H54 (cell line): ENCODE results near the gene BCAS3.
"Not testable (repeated sequence)": the region's sequence is repeated elsewhere in the genome, so short reads cannot be mapped to it uniquely, and the experiment has no call there.

Experiments used
- DNase-seq: peaks from one replicate; pipeline ENCODE4 v3.0.0; 2011; ENCODE audit warnings: low spot score, mixed read lengths; ENCODE audit not compliant: insufficient read length
- FAIRE-seq: peaks from 3 replicates; lab custom pipeline; 2011; peaks lifted over from hg19 to GRCh38; lab: Jason Lieb, UNC
- POLR2A ChIP-seq: IDR thresholded peaks from 2 replicates; pipeline ENCODE4 v1.6.1; 2011; ENCODE audit warnings: low read depth, mild to moderate bottlenecking, low read length

Gene BCAS3

DNA sequence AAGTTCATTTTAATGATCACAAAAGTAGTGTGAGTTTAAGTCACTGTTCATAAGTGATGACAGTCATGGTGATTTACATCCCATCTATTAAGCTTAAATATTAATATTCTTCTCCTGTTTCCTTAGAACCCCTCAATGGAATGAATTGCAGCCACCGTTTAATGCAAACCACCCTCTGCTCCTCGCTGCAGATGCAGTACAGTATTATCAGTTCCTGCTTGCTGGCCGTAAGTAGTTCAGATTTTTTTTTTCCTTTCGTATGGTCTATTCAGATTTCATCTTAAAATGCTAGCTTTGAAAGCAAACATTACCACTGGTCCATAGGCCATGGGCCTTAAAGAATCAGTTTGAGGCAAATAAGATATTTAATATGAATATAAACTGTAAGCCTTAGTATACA is 363.0 kb downstream of the BCAS3 start:
- DNase-seq (no peak), FAIRE-seq (no peak)
- no peak for TF ChIP-seq POLR2A

DNA sequence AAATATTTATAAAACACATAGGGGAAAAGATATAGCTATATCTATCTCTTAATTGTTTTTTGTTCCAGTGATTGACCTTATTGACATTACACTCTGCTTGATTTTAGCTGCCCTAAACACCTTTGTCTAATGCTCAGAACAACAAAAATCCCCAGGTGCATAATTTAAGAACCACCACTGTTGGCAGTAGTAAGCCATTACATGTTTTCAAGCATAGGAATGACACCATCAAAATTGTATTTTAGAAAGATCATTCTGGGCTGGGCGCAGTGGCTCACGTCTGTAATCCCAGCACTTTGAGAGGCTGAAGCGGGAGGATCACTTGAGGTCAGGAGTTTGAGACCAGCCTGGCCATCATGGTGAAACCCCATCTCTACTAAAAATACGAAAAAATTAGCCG is 364.7 kb downstream of the BCAS3 start:
- not testable (repeated sequence) for FAIRE-seq, DNase-seq

DNA sequence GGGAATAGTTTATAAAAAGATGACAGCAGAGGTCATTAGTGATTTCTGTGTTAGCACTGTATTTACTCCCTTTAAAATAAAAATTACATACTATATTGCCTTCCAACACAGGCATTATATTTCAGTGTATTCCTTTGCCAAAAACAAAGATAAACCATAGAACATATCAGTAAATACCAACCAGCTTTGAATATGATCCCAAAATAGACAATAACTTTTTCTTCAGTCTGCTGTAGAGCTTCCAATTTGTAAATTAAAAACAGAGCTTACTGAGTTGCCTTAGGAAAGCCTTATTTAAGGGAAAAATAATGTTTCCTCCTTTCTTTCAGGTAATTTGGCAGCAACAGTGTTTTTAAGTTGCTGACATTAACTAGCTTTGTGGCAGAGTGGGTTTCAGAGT is 369.9 kb downstream of the BCAS3 start:
- TF ChIP-seq POLR2A = no peak
- DNase-seq = no peak
- FAIRE-seq = no peak

DNA sequence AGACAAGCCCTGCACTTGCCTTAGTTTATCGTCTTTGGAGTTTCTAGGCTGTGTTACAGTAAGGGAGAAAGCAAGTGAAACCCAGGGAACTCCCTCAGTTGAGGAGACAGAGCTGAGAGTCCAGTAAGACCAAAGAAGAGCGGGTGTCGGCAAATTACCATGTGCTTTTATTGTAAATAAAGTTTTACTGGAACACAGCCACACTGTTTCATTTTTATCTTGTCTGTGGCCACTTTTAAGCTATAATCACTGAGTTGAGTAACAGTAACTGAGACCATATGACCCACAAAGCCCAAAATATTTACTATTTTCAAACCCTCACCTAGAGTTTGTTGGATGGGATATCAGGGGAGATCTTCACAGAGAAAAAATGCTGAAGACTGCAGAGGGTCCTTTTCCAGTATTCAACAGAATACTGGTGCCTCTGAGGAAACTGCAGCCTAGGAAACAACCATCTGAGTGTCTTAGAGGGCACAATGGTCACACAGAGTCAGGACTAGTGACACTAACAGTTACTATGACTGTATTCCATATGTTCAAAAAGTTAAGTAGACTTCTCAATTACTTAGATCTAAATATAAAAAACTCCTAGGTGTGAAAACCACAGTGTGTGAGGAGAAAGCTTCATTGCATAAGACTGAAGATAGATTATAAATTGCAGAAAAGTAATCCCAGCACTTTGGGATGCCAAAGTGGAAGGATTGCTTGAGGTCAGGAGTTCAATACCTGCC is 370.9 kb downstream of the BCAS3 start:
- no peak for TF ChIP-seq POLR2A
- FAIRE-seq (no peak), DNase-seq (no peak)

DNA sequence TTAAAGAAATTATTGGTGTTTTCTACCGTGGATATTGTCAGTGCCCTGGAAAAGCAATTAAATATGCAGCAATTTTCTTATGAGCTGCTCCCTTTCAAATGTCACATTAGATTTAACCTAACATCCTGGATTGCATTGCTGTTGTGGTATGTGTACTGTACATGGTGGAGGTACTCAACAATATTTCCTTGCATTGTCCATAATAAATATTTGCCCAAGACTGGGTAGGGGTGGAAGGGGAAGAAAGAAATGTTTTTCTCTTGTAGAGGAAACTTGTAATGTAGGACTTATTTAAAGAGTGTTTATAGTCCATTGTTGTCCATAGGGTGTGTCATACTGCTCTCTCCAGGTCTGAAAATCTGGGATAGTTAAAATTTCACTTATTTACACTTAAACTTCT is 375.8 kb downstream of the BCAS3 start:
- TF ChIP-seq POLR2A = no peak
- FAIRE-seq = peak; percentile 81
- DNase-seq = no peak

DNA sequence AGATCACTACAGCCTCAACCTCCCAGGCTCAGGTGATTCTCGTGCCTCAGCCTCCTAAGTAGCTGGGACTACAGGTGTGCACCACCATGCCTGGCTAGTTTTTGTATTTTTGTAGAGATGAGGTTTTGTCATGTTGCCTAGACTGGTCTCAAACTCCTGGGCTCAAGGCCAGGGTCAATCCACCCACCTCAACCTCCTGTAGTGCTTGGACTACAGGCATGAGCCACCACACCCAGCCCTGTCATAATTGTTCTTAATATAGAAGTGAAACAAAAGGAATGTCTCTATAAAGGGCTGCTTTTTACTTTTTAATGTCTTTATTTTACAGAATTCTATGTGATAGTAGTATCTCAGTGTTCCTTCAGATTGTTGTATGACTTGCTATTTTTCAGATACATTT is 376.8 kb downstream of the BCAS3 start:
- TF ChIP-seq POLR2A = no peak
- DNase-seq (no peak), FAIRE-seq (no peak)

DNA sequence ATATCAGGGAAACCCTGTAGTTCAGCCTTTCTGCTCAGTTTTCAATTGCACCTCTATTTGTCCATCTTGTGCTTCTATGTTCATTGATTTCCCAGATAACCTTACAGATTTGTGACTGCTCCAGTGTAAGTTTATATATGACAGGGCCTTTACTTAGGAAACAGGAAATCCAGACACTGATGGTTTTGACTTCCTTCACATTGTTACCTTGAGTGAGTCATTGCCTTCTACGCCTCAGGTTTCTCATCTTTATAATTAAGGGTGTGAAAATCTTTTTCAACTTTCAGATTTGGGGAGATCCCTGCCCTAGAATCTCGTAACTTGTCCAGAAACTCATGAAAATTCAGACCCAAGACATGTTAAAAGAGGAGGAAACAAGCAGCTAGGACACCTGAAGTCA is 379.6 kb downstream of the BCAS3 start:
- no peak for TF ChIP-seq POLR2A
- DNase-seq = no peak
- peak; percentile 67 for FAIRE-seq

DNA sequence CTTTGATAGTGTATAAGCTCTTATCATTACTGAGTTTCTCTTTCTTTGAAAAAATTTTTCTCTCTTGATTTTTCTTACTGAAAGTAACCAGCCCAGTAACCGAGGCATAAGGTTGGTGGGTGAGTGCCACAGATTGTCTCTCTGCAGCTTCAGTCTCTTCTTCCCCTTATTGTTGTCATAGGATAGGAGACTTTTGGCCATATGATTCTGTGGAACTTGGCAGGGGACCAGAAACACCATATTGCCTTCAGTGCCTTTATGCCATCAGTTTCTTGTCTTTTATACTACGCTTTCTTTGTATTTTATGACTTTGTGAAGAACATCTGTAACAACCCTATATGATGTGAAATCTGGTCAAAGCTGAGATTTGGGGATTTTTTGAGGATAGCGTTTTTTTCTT is 380.4 kb downstream of the BCAS3 start:
- FAIRE-seq = no peak

DNA sequence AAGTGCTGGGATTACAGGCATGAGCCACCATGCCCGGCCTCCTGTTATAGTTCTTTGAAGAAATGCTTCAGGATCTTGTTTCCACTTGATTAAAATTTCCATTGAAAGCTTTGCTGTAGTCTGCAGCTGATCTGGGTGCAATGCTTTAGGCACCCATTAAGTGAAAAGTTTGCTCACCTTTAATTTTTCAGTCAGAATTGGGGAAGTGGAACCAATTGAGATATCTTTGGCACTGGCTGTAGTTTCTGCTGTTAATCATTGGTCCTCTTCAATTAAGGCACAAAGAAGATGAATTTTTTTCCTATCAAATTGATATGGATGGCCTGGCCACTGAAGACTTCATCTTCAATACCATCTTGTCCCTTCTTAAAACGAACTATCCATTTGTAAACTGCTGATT is 385.9 kb downstream of the BCAS3 start:
- no peak for DNase-seq
- FAIRE-seq = peak; percentile 15
- TF ChIP-seq POLR2A = no peak

More for the DNA sequence above, 380.4 kb downstream of the BCAS3 start:
- TF ChIP-seq POLR2A = no peak
- no peak for DNase-seq

DNA sequence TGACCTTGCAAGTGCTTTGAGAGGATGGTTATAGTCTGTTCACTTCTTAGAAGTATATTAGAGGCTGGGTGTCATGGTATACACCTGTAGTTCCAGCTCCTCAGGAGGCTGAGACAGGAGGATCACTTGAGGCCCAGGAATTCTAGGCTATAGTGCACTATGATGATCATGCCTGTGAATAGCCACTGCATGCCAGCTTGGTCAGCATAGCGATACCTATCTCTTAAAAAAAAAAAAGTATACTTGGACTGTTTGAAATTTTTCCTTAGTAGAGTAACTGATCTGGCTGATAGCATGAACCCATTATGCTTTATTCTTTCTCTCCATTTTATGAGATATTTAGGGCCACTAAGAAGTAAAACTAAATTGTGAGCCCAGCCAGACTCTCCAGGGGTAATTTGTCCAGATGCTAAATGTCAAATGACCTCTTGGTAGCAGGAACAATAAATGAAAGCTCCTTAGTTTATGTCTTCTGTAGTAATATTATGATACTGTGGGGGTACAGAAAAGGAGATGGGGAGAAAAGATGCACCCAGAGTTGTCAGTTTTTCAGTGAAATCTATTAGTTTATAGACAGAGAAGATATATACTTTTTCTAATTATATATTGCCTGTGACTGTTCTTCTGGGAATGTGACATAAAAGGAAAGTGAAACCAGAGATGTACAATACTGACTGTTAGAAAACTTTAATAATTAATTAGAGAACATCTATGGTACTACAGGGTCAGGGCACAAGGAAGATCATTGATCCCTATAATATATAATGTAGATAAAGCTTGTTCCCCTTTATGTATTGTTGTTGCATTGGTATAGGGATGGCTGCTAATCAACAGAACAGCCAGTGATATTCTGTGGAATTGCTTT is 386.7 kb downstream of the BCAS3 start:
- TF ChIP-seq POLR2A = no peak
- FAIRE-seq = peak; percentile 33
- no peak for DNase-seq

DNA sequence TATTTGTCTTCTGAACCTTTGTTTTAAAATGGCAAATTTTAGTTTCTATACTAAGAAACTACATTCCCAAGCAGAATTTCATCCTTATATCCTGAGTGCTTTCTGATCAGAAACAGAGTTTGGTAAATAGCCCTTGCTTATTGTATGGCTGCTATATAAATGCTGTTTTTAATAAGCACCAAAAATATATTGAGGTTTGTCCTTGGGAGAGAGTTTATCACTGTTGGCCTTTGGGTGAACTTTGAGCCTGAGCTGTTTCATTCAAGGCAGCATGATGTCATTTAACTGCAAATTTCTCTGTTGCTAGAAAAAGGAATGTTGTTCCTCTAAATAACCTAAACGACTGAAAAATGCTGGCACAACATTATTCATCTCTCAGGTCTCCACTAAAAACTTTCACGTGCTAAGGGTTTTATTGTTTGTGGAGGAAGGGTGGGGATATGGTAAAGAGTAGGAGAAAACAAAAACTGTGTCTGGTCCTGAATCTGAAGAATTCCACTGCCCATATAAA is 387.7 kb downstream of the BCAS3 start:
- FAIRE-seq (peak; percentile 95), DNase-seq (peak; percentile 6)
- no peak for TF ChIP-seq POLR2A

DNA sequence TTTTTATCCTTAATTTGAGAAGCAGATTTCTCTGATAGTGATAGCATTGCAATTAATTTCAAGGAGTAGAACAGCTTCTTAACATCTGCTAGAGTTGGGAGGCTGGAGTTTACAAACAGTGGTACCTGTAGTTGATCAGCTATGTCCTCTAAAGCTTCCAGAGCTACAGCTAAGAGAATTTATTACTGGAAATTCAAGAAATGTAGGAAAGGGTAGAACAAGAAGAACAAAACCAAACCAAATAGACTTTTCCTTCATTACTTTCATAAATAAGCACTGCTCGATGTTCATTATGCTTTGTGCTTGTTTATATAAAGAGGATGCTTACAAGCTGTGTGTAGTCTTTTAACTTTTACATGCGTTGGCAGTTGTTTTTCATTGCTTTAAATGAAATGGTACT is 388.4 kb downstream of the BCAS3 start:
- peak; percentile 50 for FAIRE-seq
- TF ChIP-seq POLR2A = no peak

DNA sequence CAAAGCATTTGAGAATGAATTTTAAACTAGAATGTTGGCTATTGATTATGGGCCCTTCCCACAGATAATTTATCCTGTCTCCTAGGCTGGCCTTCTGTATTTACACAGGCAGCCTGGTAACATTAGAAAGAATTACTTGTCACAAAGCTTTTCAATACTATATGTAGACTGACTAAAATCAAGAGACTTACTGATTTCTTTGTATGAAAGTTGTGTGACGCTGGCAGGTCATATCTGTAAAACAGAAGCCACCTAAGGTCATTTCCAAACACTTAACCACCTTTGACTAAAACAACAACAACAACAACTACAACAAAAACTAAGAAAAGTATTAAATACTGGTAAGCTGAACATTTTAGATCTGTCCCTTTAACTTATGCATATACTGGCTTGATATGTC is 393.0 kb downstream of the BCAS3 start:
- FAIRE-seq = no peak
- DNase-seq = no peak

More for the DNA sequence above, 388.4 kb downstream of the BCAS3 start:
- DNase-seq = no peak

DNA sequence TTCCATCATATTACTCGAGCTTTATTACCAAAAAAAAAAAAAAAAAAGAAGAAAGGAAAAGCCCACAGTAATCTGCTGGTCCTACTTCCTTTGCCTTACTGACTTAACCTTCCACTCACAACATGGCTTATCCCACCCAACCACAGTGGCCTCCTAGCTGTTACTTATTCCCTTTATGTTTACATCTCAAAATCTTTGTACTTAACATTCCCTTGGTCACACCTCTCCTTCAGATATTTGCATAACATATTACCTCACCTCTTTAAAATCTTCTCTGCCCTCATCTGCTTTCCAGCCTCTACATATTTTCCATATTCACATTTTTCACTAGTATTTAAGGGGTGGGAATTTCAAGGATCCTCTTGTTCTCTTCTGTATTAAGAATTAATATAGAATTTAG is 395.0 kb downstream of the BCAS3 start:
- no peak for DNase-seq
- no peak for TF ChIP-seq POLR2A
- no peak for FAIRE-seq

More for the DNA sequence above, 393.0 kb downstream of the BCAS3 start:
- TF ChIP-seq POLR2A = no peak

DNA sequence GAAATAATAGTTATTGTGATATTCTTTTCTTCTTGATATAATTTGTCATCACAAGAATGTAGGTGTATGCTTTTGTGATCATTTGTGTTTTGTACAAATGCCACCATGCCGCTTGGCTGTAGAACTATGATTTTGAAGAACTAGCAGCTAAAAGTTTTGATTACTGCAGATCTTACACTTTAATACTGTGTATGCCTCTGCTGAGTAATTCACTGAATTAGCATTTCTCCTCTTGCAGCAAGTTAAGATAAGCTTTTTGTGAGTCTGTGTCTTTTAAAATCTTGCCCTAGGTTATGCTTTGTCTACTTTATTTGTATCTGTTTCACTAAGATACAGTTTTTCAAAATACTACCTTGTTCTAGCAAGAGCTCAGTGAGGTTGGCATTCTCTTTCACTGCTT is 395.5 kb downstream of the BCAS3 start:
- FAIRE-seq (no peak), DNase-seq (no peak)
- TF ChIP-seq POLR2A = no peak
